GM12878 (cell line): ENCODE data around the gene DGKA. TPM values are rescaled to one million over a fixed set of nuclear protein-coding genes. Genes with fewer than 3 reads are reported as not detected.

ENCODE experiments used
- ATAC-seq: fragments of 200-7000 bp; cut with Tn5 transposase; 3 replicates; pipeline ENCODE4 v1.9.1; 2020; ENCODE audit warnings: mild to moderate bottlenecking, moderate library complexity
- BruUV-seq: library from RNA; stranded (reverse); fragments of 400-500 nt; replicated peaks from 2 replicates; lab custom pipeline; 2021; lab: Mats Ljungman, UMichigan
- CTCF ChIA-PET: fragments of 300-600 bp; sonication (Branson Sonifier 250); formaldehyde crosslinking; extraction: SDS; loops from one replicate; lab custom pipeline; 2021; ENCODE audit warnings: inconsistent platforms; lab: Yijun Ruan, JAX
- POLR2A ChIA-PET: fragments of 350-600 bp; formaldehyde crosslinking; extraction: SDS; loops from one replicate; lab custom pipeline; 2021; ENCODE audit warnings: inconsistent platforms; lab: Charles Lee
- RAD21 ChIA-PET: fragments of 300-600 bp; sonication (Branson Sonifier 250); formaldehyde crosslinking; loops from one replicate; lab custom pipeline; 2023; ENCODE audit warnings: antibody characterized with exemption; ENCODE audit not compliant: unreplicated experiment; lab: Charles Lee
- SMC1A ChIA-PET: fragments of 300-600 bp; sonication (Branson Sonifier 250); formaldehyde crosslinking; loops from one replicate; lab custom pipeline; 2023; ENCODE audit not compliant: unreplicated experiment, uncharacterized antibody; lab: Charles Lee
- DNase-seq: peaks from one replicate; pipeline ENCODE4 v3.0.0-alpha.2; 2011; ENCODE audit warnings: low read depth, low spot score
- FAIRE-seq: peaks from 3 replicates; lab custom pipeline; 2011; peaks lifted over from hg19 to GRCh38; lab: Jason Lieb, UNC
- H2AFZ ChIP-seq: 2 replicates; pipeline ENCODE4 v1.6.0; 2011; ENCODE audit warnings: low read depth, low read length, control low read depth; ENCODE audit not compliant: control insufficient read depth
- H3K27ac ChIP-seq: 2 replicates; pipeline ENCODE4 v1.5.1; 2011; ENCODE audit warnings: control low read depth; ENCODE audit not compliant: control insufficient read depth, insufficient read depth
- H3K27me3 ChIP-seq, 2 experiments: replicated peaks in 1 of 2; 2 replicates each; pipeline versions ENCODE4 v1.6.0 to v1.6.1; 2011; ENCODE audit warnings: low read length in 1 of 2; ENCODE audit not compliant: control insufficient read depth in 2 of 2, insufficient read depth in 2 of 2
- H3K36me3 ChIP-seq, 2 experiments: 2 replicates each; pipeline ENCODE4 v1.5.1; 2011; ENCODE audit warnings: low read length in 1 of 2; ENCODE audit not compliant: control insufficient read depth in 2 of 2, insufficient read depth in 2 of 2
- H3K4me1 ChIP-seq: 2 replicates; pipeline ENCODE4 v1.6.1; 2011; ENCODE audit warnings: mild to moderate bottlenecking, low read length, moderate library complexity, mixed read lengths; ENCODE audit not compliant: control insufficient read depth, insufficient read depth
- H3K4me2 ChIP-seq: 2 replicates; pipeline ENCODE4 v1.6.0; 2011; ENCODE audit warnings: control low read depth; ENCODE audit not compliant: control insufficient read depth, insufficient read depth
- H3K4me3 ChIP-seq: fragments of 200-600 bp; sonication (generic); 2 replicates; pipeline ENCODE4 v1.5.1; 2016
- H3K79me2 ChIP-seq: 2 replicates; pipeline ENCODE4 v1.6.0; 2011; ENCODE audit warnings: low read length; ENCODE audit not compliant: control insufficient read depth, insufficient read depth
- H3K9ac ChIP-seq: 2 replicates; pipeline ENCODE4 v1.8.0; 2011; ENCODE audit warnings: low read length, control low read depth, mixed read lengths; ENCODE audit not compliant: control insufficient read depth, insufficient read depth
- H3K9me3 ChIP-seq: replicated peaks from 3 replicates; pipeline ENCODE4 v1.5.1; 2011; ENCODE audit warnings: mild to moderate bottlenecking, low read length; ENCODE audit not compliant: control insufficient read depth, insufficient read depth
- H4K20me1 ChIP-seq: 2 replicates; pipeline ENCODE4 v1.6.0; 2011; ENCODE audit not compliant: control insufficient read depth, insufficient read depth
- POLR2AphosphoS5 ChIP-seq: IDR thresholded peaks from 2 replicates; pipeline ENCODE4 v1.6.1; 2011; ENCODE audit warnings: mild to moderate bottlenecking, low read length, inconsistent platforms
- ZBTB40 ChIP-seq: fragments of 450-650 bp; IDR thresholded peaks from 2 replicates; pipeline ENCODE4 v1.6.1; 2016; ENCODE audit warnings: mild to moderate bottlenecking, moderate library complexity, borderline replicate concordance
- ZNF384 ChIP-seq: IDR thresholded peaks from 2 replicates; pipeline ENCODE4 v1.6.1; 2012; ENCODE audit warnings: low read depth, mild to moderate bottlenecking, low read length, improper control_type of control experiment, borderline replicate concordance
- WGBS: methylation state at CpG from one replicate; pipeline ENCODE4 v1.1.6; 2016; ENCODE audit warnings: low lambda C conversion rate; ENCODE audit not compliant: insufficient replicate concordance, insufficient coverage; ENCODE audit errors: missing lambda C conversion rate; 5-methylcytosine and 5-hydroxymethylcytosine counted together
- in situ Hi-C: fragments of 300-500 bp; cut with MboI; formaldehyde crosslinking; loops from 9 replicates; pipeline ENCODE4 v1.14.3; 2018; ENCODE audit warnings: mixed read lengths
- intact Hi-C: fragments of 100-400 bp; cut with micrococcal nuclease; formaldehyde crosslinking; loops from one replicate; pipeline ENCODE4 v1.14.2; 2022; ENCODE audit not compliant: unreplicated experiment
- polyA plus RNA-seq, 11 experiments: library from polyadenylated mRNA; depleted of rRNA in 4 of 11; unstranded in 6 of 11; stranded (reverse) in 5 of 11; fragments of >200 nt; fragmentation: Nextera tagmentation in 4 of 11; fragmentation: Illumina TruSeq in 1 of 11; extraction: Ambion mirVana in 4 of 11; extraction: Trizol in 1 of 11; gene quantifications; 1 replicate in 1 of 11; 2 replicates in 10 of 11; pipeline versions ENCODE4 v1.2.1 to v1.2.3, GENCODE V29; 2011 to 2016; ENCODE audit warnings: inconsistent platforms in 2 of 11, missing spikeins in 2 of 11, low read depth in 1 of 11
- total RNA-seq, 4 experiments: library from RNA; depleted of rRNA in 3 of 4; stranded (reverse); fragments of >200 nt in 3 of 4; fragmentation: Illumina TruSeq in 1 of 4; extraction: Trizol in 1 of 4; gene quantifications; 2 replicates each; pipeline versions ENCODE4 v1.2.1 to v1.2.3, GENCODE V29; 2013 to 2021

DGKA gene
- total and polyA plus RNA-seq, 10 of the 15 experiments (the other 5 are each of a cell fraction or from before 2014, with no cell fraction given) = 14.0 to 65.5 (median 37.1) TPM

- POLR2A ChIA-PET = interaction anchor here (0.5 to 7.3 kb wide), 11 partner anchors 10 to 232 kb away, joined by 3 to 66 read pairs (median 6); partner anchors contain the start of genes DNAJC14, ORMDL2, RAB5B and SARNP
- ATAC-seq = no peak
- no TSS peak for BruUV-seq
- DNase-seq = no peak
- Histone ChIP-seq H3K27ac (peak overlapping the region; percentile 96; the same call in 1 of the 2 replicates), H3K9me3 (no peaks in the 10 kb centered on the region), H3K27me3 (no peaks in the 10 kb centered on the region), H3K4me1 (peaks cover 3% of the 10 kb centered on the region; the same call in 1 of the 2 replicates), H3K9ac (peak overlapping the region; percentile 99; the same call in 1 of the 2 replicates), H2AFZ (no peak overlapping the region), H4K20me1 (no peaks in the 10 kb centered on the region), H3K36me3 (peaks cover 0 to 16% of the 10 kb centered on the region in 2 experiments; a peak in 3 of 4 replicates), H3K4me2 (peak overlapping the region; percentile 91), H3K4me3 (peak overlapping the region; percentile 93; the same call in 1 of the 2 replicates), H3K79me2 (peaks cover 73% of the 10 kb centered on the region)
- SMC1A ChIA-PET = interaction anchor here (1.1 to 4.8 kb wide), 14 partner anchors 8 to 187 kb away, joined by 3 to 34 read pairs (median 6); partner anchors contain the start of genes DNAJC14, ORMDL2 and SARNP
- intact Hi-C loops (loop anchor here (5.0 kb wide), 1 partner anchor 192 kb away; the partner anchor contains the start of genes RPL41 and ZC3H10), in situ Hi-C loops (loop anchor here (5.0 kb wide), 1 partner anchor 98 kb away; the partner anchor contains the start of gene DNAJC14)
- CTCF ChIA-PET = interaction anchor here (0.8 to 6.8 kb wide), 22 partner anchors 9 to 374 kb away, joined by 3 to 57 read pairs (median 6); partner anchors contain the start of genes CD63, DNAJC14, GDF11 and ORMDL2
- TF ChIP-seq POLR2AphosphoS5 (0 out of 2 replicates have a peak, but pooled peaks have one; percentile 13), ZNF384 (no peak), ZBTB40 (no peak)
- RAD21 ChIA-PET = interaction anchor here (0.9 to 4.7 kb wide), 12 partner anchors 14 to 186 kb away, joined by 3 to 30 read pairs (median 5); partner anchors contain the start of genes DNAJC14, ORMDL2, SARNP and SUOX
- FAIRE-seq = no peak
- 100% methylated on average over 4 of the region's 4 CpGs for WGBS
Measured at GRCh38 chr12:55925371-55925770, 5.6 kb upstream of the DGKA start.
